ENCODE data around the gene EDC4. TPM values are rescaled to one million over a fixed set of nuclear protein-coding genes. Genes with fewer than 3 reads are reported as not detected.

EDC4 gene
- total RNA-seq, 2 donors from 2014 or later = 58.6 to 96.5 TPM

- TF ChIP-seq CTCF (IDR thresholded peaks at IDR 0.05) = no peak
- intact Hi-C loops (cut with DNase I) = no loop called here
- Histone ChIP-seq H3K9me3 (no peaks in the 10 kb centered on the region), H3K27me3 (no peaks in the 10 kb centered on the region), H3K4me3 (peak overlapping the region; percentile 100), H3K36me3 (peaks cover 22% of the 10 kb centered on the region), H3K9ac (ENCODE audit: low read depth in 2 of 2, low read length in 2 of 2) (peak overlapping the region in 1 of 2 donors; percentile 97), H3K27ac (no peak overlapping the region), H3K4me1 (peaks cover 14% of the 10 kb centered on the region)
- DNase-seq = no peak
These were observed 1.5 kb downstream of the EDC4 start for GRCh38 chr16:67874372-67874771.

GRCh38 chr16:67877064-67877463 lies 4.2 kb downstream of the EDC4 start:
- peaks cover 35% of the 10 kb centered on the region for H3K36me3 ChIP-seq
- no peak overlapping the region for H3K27ac ChIP-seq
- peaks cover 14% of the 10 kb centered on the region for H3K4me1 ChIP-seq
- no peak for TF ChIP-seq CTCF (IDR thresholded peaks at IDR 0.05)
- no peak for DNase-seq
- no peak overlapping the region for H3K4me3 ChIP-seq
- intact Hi-C loops (cut with DNase I) = no loop called here
- no peaks in the 10 kb centered on the region for H3K27me3 ChIP-seq
- no peak overlapping the region for H3K9ac ChIP-seq (ENCODE audit: low read depth in 2 of 2, low read length in 2 of 2)
- H3K9me3 ChIP-seq = no peaks in the 10 kb centered on the region

- no peak for TF ChIP-seq CTCF (IDR thresholded peaks at IDR 0.05)
- Histone ChIP-seq H3K27me3 (no peaks in the 10 kb centered on the region), H3K4me3 (no peak overlapping the region), H3K9me3 (no peaks in the 10 kb centered on the region), H3K9ac (ENCODE audit: low read depth in 2 of 2, low read length in 2 of 2) (no peak overlapping the region), H3K27ac (no peak overlapping the region), H3K36me3 (peaks cover 35% of the 10 kb centered on the region), H3K4me1 (peaks cover 11% of the 10 kb centered on the region)
- DNase-seq = no peak
- intact Hi-C loops (cut with DNase I) = no loop called here
These were observed 5.4 kb downstream of the EDC4 start for GRCh38 chr16:67878232-67878631.

GRCh38 chr16:67878846-67879245 lies 6.0 kb downstream of the EDC4 start:
- H3K9ac ChIP-seq (ENCODE audit: low read depth in 2 of 2, low read length in 2 of 2) = no peak overlapping the region
- intact Hi-C loops (cut with DNase I) = no loop called here
- H3K4me1 ChIP-seq = peaks cover 10% of the 10 kb centered on the region
- H3K27ac ChIP-seq = no peak overlapping the region
- peaks cover 35% of the 10 kb centered on the region for H3K36me3 ChIP-seq
- H3K27me3 ChIP-seq = no peaks in the 10 kb centered on the region
- no peak overlapping the region for H3K4me3 ChIP-seq
- no peak for TF ChIP-seq CTCF (IDR thresholded peaks at IDR 0.05)
- H3K9me3 ChIP-seq = no peaks in the 10 kb centered on the region
- no peak for DNase-seq

GRCh38 chr16:67879462-67879861 lies 6.6 kb downstream of the EDC4 start:
- H3K9me3 ChIP-seq = no peaks in the 10 kb centered on the region
- intact Hi-C loops (cut with DNase I) = no loop called here
- no peak for TF ChIP-seq CTCF (IDR thresholded peaks at IDR 0.05)
- peaks cover 40% of the 10 kb centered on the region for H3K36me3 ChIP-seq
- no peak overlapping the region for H3K27ac ChIP-seq
- H3K27me3 ChIP-seq = no peaks in the 10 kb centered on the region
- no peak overlapping the region for H3K4me3 ChIP-seq
- no peak for DNase-seq
- H3K4me1 ChIP-seq = peaks cover 4% of the 10 kb centered on the region
- no peak overlapping the region for H3K9ac ChIP-seq (ENCODE audit: low read depth in 2 of 2, low read length in 2 of 2)

- Histone ChIP-seq H3K36me3 (peaks cover 40% of the 10 kb centered on the region), H3K9me3 (no peaks in the 10 kb centered on the region), H3K4me1 (no peaks in the 10 kb centered on the region), H3K27ac (no peak overlapping the region), H3K9ac (ENCODE audit: low read depth in 2 of 2, low read length in 2 of 2) (no peak overlapping the region), H3K27me3 (no peaks in the 10 kb centered on the region), H3K4me3 (no peak overlapping the region)
- no peak for DNase-seq
- intact Hi-C loops (cut with DNase I) = no loop called here
- TF ChIP-seq CTCF (IDR thresholded peaks at IDR 0.05) = no peak
These were observed 7.1 kb downstream of the EDC4 start for GRCh38 chr16:67879936-67880335.

Data from colonic mucosa (tissue), 4 donors.